Loucy (cell line): ENCODE data around the gene TMEM178A.

Experiments used
- H2AFZ ChIP-seq: fragments of 200-600 bp; sonication (generic); 2 replicates; pipeline ENCODE4 v1.6.0; 2016; ENCODE audit warnings: antibody characterized with exemption, mild to moderate bottlenecking, low read length, moderate library complexity
- H3F3A ChIP-seq: fragments of 200-600 bp; 2 replicates; pipeline ENCODE4 v1.6.0; 2016; ENCODE audit warnings: antibody characterized with exemption, low read depth, mild to moderate bottlenecking
- H3K27me3 ChIP-seq: fragments of 200-600 bp; sonication (generic); 2 replicates; pipeline ENCODE4 v1.6.1; 2014; ENCODE audit warnings: low read length, mild to moderate bottlenecking; ENCODE audit not compliant: insufficient read depth, poor library complexity, severe bottlenecking
- H3K36me3 ChIP-seq: fragments of 200-600 bp; sonication (generic); 2 replicates; pipeline ENCODE4 v1.6.1; 2016; ENCODE audit warnings: low read length; ENCODE audit not compliant: insufficient read depth
- H3K4me1 ChIP-seq: fragments of 200-600 bp; sonication (generic); 2 replicates; pipeline ENCODE4 v1.5.1; 2014; ENCODE audit warnings: low read length, mild to moderate bottlenecking; ENCODE audit not compliant: insufficient read depth, poor library complexity, severe bottlenecking
- H3K4me2 ChIP-seq: fragments of 200-600 bp; sonication (generic); 2 replicates; pipeline ENCODE4 v1.6.0; 2014; ENCODE audit warnings: antibody characterized with exemption, low read length, low read depth, mild to moderate bottlenecking; ENCODE audit not compliant: poor library complexity, severe bottlenecking
- H3K4me3 ChIP-seq: fragments of 200-600 bp; sonication (generic); 2 replicates; pipeline ENCODE4 v1.5.1; 2014; ENCODE audit warnings: low read length, mild to moderate bottlenecking, mixed read lengths; ENCODE audit not compliant: poor library complexity, severe bottlenecking
- H3K79me2 ChIP-seq: fragments of 200-600 bp; sonication (generic); 2 replicates; pipeline ENCODE4 v1.6.1; 2014; ENCODE audit warnings: low read length; ENCODE audit not compliant: insufficient read depth
- H3K9ac ChIP-seq: fragments of 200-600 bp; sonication (generic); 2 replicates; pipeline ENCODE4 v1.6.0; 2014; ENCODE audit warnings: mild to moderate bottlenecking, low read depth, low read length, moderate library complexity; ENCODE audit not compliant: poor library complexity, severe bottlenecking
- H3K9me2 ChIP-seq: fragments of 200-600 bp; sonication (generic); replicated peaks from 2 replicates; pipeline ENCODE4 v1.6.1; 2016; ENCODE audit warnings: low read depth, low read length, mixed read lengths
- H3K9me3 ChIP-seq: fragments of 200-600 bp; sonication (generic); 2 replicates; pipeline ENCODE4 v1.6.1; 2014; ENCODE audit warnings: mild to moderate bottlenecking, antibody characterized with exemption, low read length, low read depth; ENCODE audit not compliant: insufficient read depth
- H4K20me1 ChIP-seq: fragments of 200-600 bp; sonication (generic); 2 replicates; pipeline ENCODE4 v1.6.0; 2014; ENCODE audit warnings: antibody characterized with exemption, low read length, mild to moderate bottlenecking; ENCODE audit not compliant: insufficient read depth, poor library complexity, severe bottlenecking
- CTCF ChIP-seq: fragments of 200-600 bp; sonication (generic); conservative IDR thresholded peaks from 2 replicates; pipeline ENCODE4 v1.5.1; 2014; ENCODE audit warnings: mild to moderate bottlenecking, antibody characterized with exemption, low read length
- EZH2phosphoT487 ChIP-seq: fragments of 200-600 bp; IDR thresholded peaks from 2 replicates; pipeline ENCODE4 v1.6.1; 2018; ENCODE audit warnings: antibody characterized with exemption, mild to moderate bottlenecking, moderate library complexity, borderline replicate concordance

The TMEM178A gene

GRCh38 chr2:39730685-39731302 is 65.1 kb downstream of the TMEM178A start:
- Histone ChIP-seq H3K4me3 (no peak overlapping the region), H3K27me3 (no peaks in the 10 kb centered on the region), H3K4me2 (no peak overlapping the region), H3K9ac (no peak overlapping the region), H3K9me2 (no peaks in the 10 kb centered on the region), H3K79me2 (peaks cover 5% of the 10 kb centered on the region; the same call in 1 of the 2 replicates), H3K9me3 (no peaks in the 10 kb centered on the region), H3K4me1 (peaks cover 7% of the 10 kb centered on the region), H4K20me1 (no peaks in the 10 kb centered on the region), H3K36me3 (peaks cover 22% of the 10 kb centered on the region), H3F3A (no peaks in the 10 kb centered on the region), H2AFZ (no peak overlapping the region)
- no peak for TF ChIP-seq EZH2phosphoT487
- peak; percentile 86 for TF ChIP-seq CTCF

DNA sequence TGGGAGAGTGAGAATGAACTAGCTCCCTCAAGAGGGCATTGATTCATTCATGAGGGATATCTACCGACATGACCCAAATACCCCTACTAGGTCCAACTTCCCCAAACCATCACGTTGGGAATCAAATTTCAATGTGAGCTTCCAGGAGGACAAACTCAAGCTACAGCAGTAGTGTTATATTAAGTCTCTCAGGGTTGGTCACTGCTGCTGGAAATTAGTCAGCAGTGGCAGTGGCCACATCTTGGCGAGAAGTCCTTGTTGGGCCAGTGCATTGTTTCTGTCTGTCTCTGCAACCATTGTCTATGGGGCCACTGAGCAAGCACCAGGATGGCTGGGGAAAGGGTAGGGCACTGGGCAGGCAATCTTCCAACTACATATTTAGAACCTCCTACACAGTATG is 65.8 kb downstream of the TMEM178A start:
- peaks cover 5% of the 10 kb centered on the region; the same call in 1 of the 2 replicates for H3K79me2 ChIP-seq
- H3K9me2 ChIP-seq, result no peaks in the 10 kb centered on the region
- no peaks in the 10 kb centered on the region for H4K20me1 ChIP-seq
- H3K4me3 ChIP-seq, result no peak overlapping the region
- no peaks in the 10 kb centered on the region for H3K9me3 ChIP-seq
- H3K4me2 ChIP-seq, result no peak overlapping the region
- H3K36me3 ChIP-seq, result peaks cover 29% of the 10 kb centered on the region
- no peak for TF ChIP-seq EZH2phosphoT487
- no peak for TF ChIP-seq CTCF
- H3K4me1 ChIP-seq, result peaks cover 7% of the 10 kb centered on the region
- H2AFZ ChIP-seq, result no peak overlapping the region
- H3K27me3 ChIP-seq, result no peaks in the 10 kb centered on the region
- H3K9ac ChIP-seq, result no peak overlapping the region
- H3F3A ChIP-seq, result no peaks in the 10 kb centered on the region

DNA sequence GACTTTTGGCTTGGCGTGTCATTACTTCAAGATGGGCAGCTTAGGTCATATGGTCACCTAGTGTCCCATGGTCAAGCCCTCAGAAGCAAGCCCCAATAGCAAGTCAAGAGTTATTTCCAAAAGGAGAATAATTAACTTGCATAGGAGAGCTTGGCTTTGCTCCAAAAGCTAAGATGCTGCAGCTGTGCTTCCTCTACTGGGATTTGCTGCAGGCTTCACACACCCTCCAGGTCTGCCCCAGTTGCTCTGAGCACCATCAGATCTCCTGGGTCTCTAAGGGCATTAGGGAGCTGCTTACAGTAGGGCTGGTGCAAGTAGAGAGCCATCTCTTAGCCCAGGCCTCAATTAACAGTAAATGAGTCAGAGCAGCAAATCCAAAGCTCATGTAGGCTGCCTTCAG is 66.8 kb downstream of the TMEM178A start:
- no peaks in the 10 kb centered on the region for H4K20me1 ChIP-seq
- H3K9me2 ChIP-seq, result no peaks in the 10 kb centered on the region
- H3F3A ChIP-seq, result no peaks in the 10 kb centered on the region
- H2AFZ ChIP-seq, result no peak overlapping the region
- H3K27me3 ChIP-seq, result no peaks in the 10 kb centered on the region
- H3K9ac ChIP-seq, result no peak overlapping the region
- no peak overlapping the region for H3K4me3 ChIP-seq
- peaks cover 5% of the 10 kb centered on the region; the same call in 1 of the 2 replicates for H3K79me2 ChIP-seq
- no peaks in the 10 kb centered on the region for H3K9me3 ChIP-seq
- peaks cover 37% of the 10 kb centered on the region for H3K36me3 ChIP-seq
- peaks cover 7% of the 10 kb centered on the region for H3K4me1 ChIP-seq
- TF ChIP-seq CTCF (no peak), EZH2phosphoT487 (no peak)
- H3K4me2 ChIP-seq, result no peak overlapping the region
